HG02970 (cell line): Measurements from ENCODE around the gene INSM2.

ENCODE experiments used
- ATAC-seq: cut with Tn5 transposase; IDR thresholded peaks from one replicate; pipeline ENCODE4 v1.9.1; 2021; ENCODE audit warnings: mild to moderate bottlenecking, moderate library complexity, moderate number of reproducible peaks; ENCODE audit not compliant: unreplicated experiment, low FRiP score

Gene INSM2

GRCh38 chr14:35533357-35534207, at the start of gene INSM2:
Gene INSM2, plus strand, starts transcription at chr14:35534164. Its CDS starts 89 bp downstream, at chr14:35534253.
- no peak for ATAC-seq

- no peak for ATAC-seq
Observed at GRCh38 chr14:35492569-35493014, 41.4 kb upstream of the INSM2 start.

- no peak for ATAC-seq
Observed at GRCh38 chr14:35495278-35495677, 38.7 kb upstream of the INSM2 start.

GRCh38 chr14:35499180-35499579, 34.8 kb upstream of the INSM2 start:
- no peak for ATAC-seq

- ATAC-seq = no peak
Observed at GRCh38 chr14:35503646-35504045, 30.3 kb upstream of the INSM2 start.

GRCh38 chr14:35504260-35504659, 29.7 kb upstream of the INSM2 start:
- no peak for ATAC-seq

- no peak for ATAC-seq
Observed at GRCh38 chr14:35506461-35506860, 27.5 kb upstream of the INSM2 start.

GRCh38 chr14:35506927-35507326, 27.0 kb upstream of the INSM2 start:
- no peak for ATAC-seq

- ATAC-seq = no peak
Observed at GRCh38 chr14:35509846-35510245, 24.1 kb upstream of the INSM2 start.

- no peak for ATAC-seq
Observed at GRCh38 chr14:35512765-35513164, 21.2 kb upstream of the INSM2 start.

- no peak for ATAC-seq
Observed at GRCh38 chr14:35515916-35516315, 18.0 kb upstream of the INSM2 start.

- ATAC-seq = no peak
Observed at GRCh38 chr14:35519986-35520385, 14.0 kb upstream of the INSM2 start.

GRCh38 chr14:35525695-35526094, 8.3 kb upstream of the INSM2 start:
- no peak for ATAC-seq

- ATAC-seq = no peak
Observed at GRCh38 chr14:35526962-35527361, 7.0 kb upstream of the INSM2 start.

GRCh38 chr14:35531960-35532747, 1.8 kb upstream of the INSM2 start:
- no peak for ATAC-seq

GRCh38 chr14:35532783-35533356, 1.1 kb upstream of the INSM2 start:
- ATAC-seq = no peak

- no peak for ATAC-seq
Observed at GRCh38 chr14:35534208-35534872, 376 bp downstream of the INSM2 start.

GRCh38 chr14:35534873-35535482, 1.0 kb downstream of the INSM2 start:
- no peak for ATAC-seq

GRCh38 chr14:35535483-35536112, 1.6 kb downstream of the INSM2 start:
- no peak for ATAC-seq

GRCh38 chr14:35539969-35540368, 6.0 kb downstream of the INSM2 start:
- no peak for ATAC-seq
